GM19023 (cell line): ENCODE measurements around the gene CR1.
"Not testable (repeated sequence)": the region's sequence is repeated elsewhere in the genome, so short reads cannot be mapped to it uniquely, and the experiment has no call there.

Experiments used
- ATAC-seq: cut with Tn5 transposase; IDR thresholded peaks from one replicate; pipeline ENCODE4 v1.9.1; 2021; ENCODE audit warnings: mild to moderate bottlenecking, moderate library complexity; ENCODE audit not compliant: unreplicated experiment

The CR1 gene

GRCh38 chr1:207669528-207670009 is 173.6 kb downstream of the CR1 start:
- peak; percentile 3 for ATAC-seq

GRCh38 chr1:207670192-207670591 is 174.2 kb downstream of the CR1 start:
- ATAC-seq, result peak; percentile 83

GRCh38 chr1:207670997-207671396 is 175.0 kb downstream of the CR1 start:
- ATAC-seq, result no peak

GRCh38 chr1:207672522-207673130 is 176.7 kb downstream of the CR1 start:
- ATAC-seq, result no peak

GRCh38 chr1:207673399-207673798 is 177.4 kb downstream of the CR1 start:
- ATAC-seq, result no peak

- no peak for ATAC-seq
Observed at GRCh38 chr1:207676153-207676552, 180.2 kb downstream of the CR1 start.

GRCh38 chr1:207680590-207681388 is 184.8 kb downstream of the CR1 start:
- ATAC-seq, result not testable (repeated sequence)

- ATAC-seq, result not testable (repeated sequence)
Observed at GRCh38 chr1:207682872-207683434, 187.0 kb downstream of the CR1 start.

- ATAC-seq, result not testable (repeated sequence)
Observed at GRCh38 chr1:207690551-207690950, 194.6 kb downstream of the CR1 start.

- no peak for ATAC-seq
Observed at GRCh38 chr1:207691010-207691409, 195.1 kb downstream of the CR1 start.
